Suprapubic skin (tissue), 4 donors: ENCODE measurements around the gene RSPO3. TPM values are rescaled to one million over a fixed set of nuclear protein-coding genes. Genes with fewer than 3 reads are reported as not detected.

Source experiments
- DNase-seq, 2 donors: peaks; one replicate each; pipeline ENCODE4 v3.0.0-alpha.2; 2019; ENCODE audit warnings: low spot score in 2 of 2
- H3K27ac ChIP-seq: fragments of 200-600 bp; sonication (generic); one replicate; pipeline ENCODE4 v1.5.1; 2019
- H3K27me3 ChIP-seq: fragments of 200-600 bp; sonication (generic); one replicate; pipeline ENCODE4 v1.5.1; 2019
- H3K36me3 ChIP-seq: fragments of 200-600 bp; sonication (generic); one replicate; pipeline ENCODE4 v1.5.1; 2019
- H3K4me1 ChIP-seq: fragments of 200-600 bp; sonication (generic); one replicate; pipeline ENCODE4 v1.5.1; 2019
- H3K4me3 ChIP-seq: fragments of 200-600 bp; sonication (generic); one replicate; pipeline ENCODE4 v1.5.1; 2019; ENCODE audit warnings: mild to moderate bottlenecking
- H3K9me3 ChIP-seq: fragments of 200-600 bp; sonication (generic); one replicate; pipeline ENCODE4 v1.5.1; 2019
- CTCF ChIP-seq, 2 donors: fragments of 200-600 bp in 1 of 2; fragments of 450-650 bp in 1 of 2; sonication (generic) in 1 of 2; IDR thresholded peaks; one replicate each; pipeline ENCODE4 v1.5.1; 2016 to 2019; ENCODE audit warnings: antibody characterized with exemption in 2 of 2, mild to moderate bottlenecking in 1 of 2, moderate library complexity in 1 of 2
- EP300 ChIP-seq: sonication (generic); formaldehyde crosslinking; IDR thresholded peaks from one replicate; pipeline ENCODE4 v1.6.1; 2017; ENCODE audit warnings: antibody characterized with exemption
- POLR2A ChIP-seq, 2 donors: fragments of 450-650 bp; IDR thresholded peaks; one replicate each; pipeline ENCODE4 v1.6.1; 2017; ENCODE audit warnings: antibody characterized with exemption in 2 of 2, mild to moderate bottlenecking in 2 of 2, moderate library complexity in 2 of 2
- POLR2AphosphoS5 ChIP-seq, 3 donors: sonication (generic); formaldehyde crosslinking; IDR thresholded peaks; one replicate each; pipeline ENCODE4 v1.6.1; 2017; ENCODE audit warnings: antibody characterized with exemption in 3 of 3
- WGBS: methylation state at CpG from one replicate; pipeline ENCODE4 v1.1.5; 2018; 5-methylcytosine and 5-hydroxymethylcytosine counted together
- total RNA-seq, 4 donors: library from RNA; depleted of rRNA; stranded (reverse); fragments of >200 nt; gene quantifications; one replicate each; pipeline ENCODE4 v1.1.0, GENCODE V29; 2016

Gene RSPO3
- total RNA-seq, 4 donors from 2014 or later = 0.39 to 3.2 (median 1.1) TPM

DNA sequence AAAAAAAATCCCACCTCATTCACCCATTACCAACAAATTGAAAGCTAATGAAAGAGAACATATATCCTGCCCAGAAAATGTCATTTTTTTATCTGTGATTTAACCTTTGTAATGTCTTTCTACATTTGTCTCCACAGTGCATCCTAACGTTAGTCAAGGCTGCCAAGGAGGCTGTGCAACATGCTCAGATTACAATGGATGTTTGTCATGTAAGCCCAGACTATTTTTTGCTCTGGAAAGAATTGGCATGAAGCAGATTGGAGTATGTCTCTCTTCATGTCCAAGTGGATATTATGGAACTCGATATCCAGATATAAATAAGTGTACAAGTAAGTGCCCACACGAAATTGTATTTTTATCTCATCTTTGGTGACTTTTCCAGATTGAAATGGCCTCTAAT lies 30.0 kb downstream of the RSPO3 start:
- Histone ChIP-seq H3K4me3 (no peak overlapping the region), H3K27me3 (no peaks in the 10 kb centered on the region), H3K4me1 (no peaks in the 10 kb centered on the region), H3K36me3 (no peaks in the 10 kb centered on the region), H3K9me3 (no peaks in the 10 kb centered on the region), H3K27ac (no peak overlapping the region)
- WGBS = 43% methylated on average over 3 of the region's 3 CpGs
- no peak for DNase-seq
- TF ChIP-seq POLR2A (IDR thresholded peaks at IDR 0.05) = no peak
- TF ChIP-seq POLR2AphosphoS5 (IDR thresholded peaks at IDR 0.05) = no peak
- TF ChIP-seq EP300 = no peak
- TF ChIP-seq CTCF (IDR thresholded peaks at IDR 0.05) = no peak

- WGBS = 97% methylated on average over 3 of the region's 3 CpGs
- DNase-seq = no peak
- H3K27me3 ChIP-seq = no peaks in the 10 kb centered on the region
- H3K36me3 ChIP-seq = no peaks in the 10 kb centered on the region
- no peaks in the 10 kb centered on the region for H3K9me3 ChIP-seq
- H3K4me3 ChIP-seq = no peak overlapping the region
- H3K4me1 ChIP-seq = no peaks in the 10 kb centered on the region
- no peak overlapping the region for H3K27ac ChIP-seq
- no peak for TF ChIP-seq EP300
- TF ChIP-seq POLR2AphosphoS5 (IDR thresholded peaks at IDR 0.05) = no peak
- no peak for TF ChIP-seq CTCF (IDR thresholded peaks at IDR 0.05)
- no peak for TF ChIP-seq POLR2A (IDR thresholded peaks at IDR 0.05)
These were observed 36.0 kb downstream of the RSPO3 start for GRCh38 chr6:127154509-127154908.

DNA sequence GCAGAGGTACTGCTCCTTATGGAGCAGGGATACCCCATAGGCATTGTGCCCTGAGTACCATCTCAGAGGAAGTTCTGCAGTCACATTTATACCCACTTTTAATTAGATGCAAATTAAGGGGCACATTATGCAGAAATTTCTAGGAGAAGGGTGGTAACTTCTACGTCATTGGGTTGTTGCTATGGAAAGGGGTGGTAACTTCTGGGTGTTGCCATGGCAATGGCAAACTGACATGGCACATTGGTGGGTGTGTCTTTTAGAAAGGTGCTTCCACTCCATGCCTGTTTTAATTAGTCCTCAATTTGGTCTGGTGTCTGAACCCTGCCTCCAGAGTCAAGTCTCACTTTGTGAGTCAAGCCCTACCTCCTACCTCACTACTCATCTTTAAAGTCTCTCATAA lies 42.0 kb downstream of the RSPO3 start:
- no peak for DNase-seq
- WGBS = 100% methylated on average over 1 of the region's 1 CpG
- TF ChIP-seq POLR2AphosphoS5 (IDR thresholded peaks at IDR 0.05) (no peak), POLR2A (IDR thresholded peaks at IDR 0.05) (no peak), CTCF (IDR thresholded peaks at IDR 0.05) (no peak), EP300 (no peak)

GRCh38 chr6:127162836-127163235 lies 44.4 kb downstream of the RSPO3 start:
- 69% methylated on average over 3 of the region's 3 CpGs for WGBS

More for the DNA sequence above, 42.0 kb downstream of the RSPO3 start:
- Histone ChIP-seq H3K36me3 (no peaks in the 10 kb centered on the region), H3K4me3 (no peak overlapping the region), H3K27me3 (no peaks in the 10 kb centered on the region), H3K4me1 (no peaks in the 10 kb centered on the region), H3K9me3 (no peaks in the 10 kb centered on the region), H3K27ac (no peak overlapping the region)

DNA sequence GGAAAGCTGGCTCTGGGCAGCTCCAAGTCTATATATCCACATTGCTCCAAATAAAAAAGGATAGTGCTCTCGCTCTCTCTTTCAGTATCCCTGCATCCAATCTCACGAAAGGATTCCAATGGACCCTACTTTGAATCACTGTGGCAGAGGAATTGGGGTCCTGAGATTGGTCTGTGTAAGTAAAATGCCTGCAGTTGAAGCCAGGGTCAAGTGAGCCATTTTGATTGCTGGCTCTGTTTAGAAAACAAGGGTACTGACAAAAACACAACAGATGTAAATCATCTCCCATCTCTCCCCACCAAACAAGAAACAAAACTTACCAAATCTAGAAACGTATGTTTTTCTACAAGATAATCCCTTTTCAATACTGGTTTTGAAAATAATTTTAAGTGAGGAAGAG lies 45.6 kb downstream of the RSPO3 start:
- Histone ChIP-seq H3K4me1 (no peaks in the 10 kb centered on the region), H3K27ac (no peak overlapping the region), H3K4me3 (no peak overlapping the region), H3K9me3 (no peaks in the 10 kb centered on the region), H3K36me3 (no peaks in the 10 kb centered on the region), H3K27me3 (no peaks in the 10 kb centered on the region)
- TF ChIP-seq POLR2AphosphoS5 (IDR thresholded peaks at IDR 0.05) (no peak), EP300 (no peak), POLR2A (IDR thresholded peaks at IDR 0.05) (no peak), CTCF (IDR thresholded peaks at IDR 0.05) (no peak)
- WGBS = 80% methylated on average over 3 of the region's 3 CpGs
- DNase-seq = no peak

More at GRCh38 chr6:127162836-127163235, 44.4 kb downstream of the RSPO3 start:
- H3K36me3 ChIP-seq = no peaks in the 10 kb centered on the region
- H3K4me1 ChIP-seq = no peaks in the 10 kb centered on the region
- no peak overlapping the region for H3K27ac ChIP-seq
- no peaks in the 10 kb centered on the region for H3K27me3 ChIP-seq
- no peak for TF ChIP-seq CTCF (IDR thresholded peaks at IDR 0.05)
- no peak for TF ChIP-seq POLR2AphosphoS5 (IDR thresholded peaks at IDR 0.05)
- TF ChIP-seq EP300 = no peak
- TF ChIP-seq POLR2A (IDR thresholded peaks at IDR 0.05) = no peak
- H3K4me3 ChIP-seq = no peak overlapping the region
- no peak for DNase-seq
- no peaks in the 10 kb centered on the region for H3K9me3 ChIP-seq
